Measurements from ENCODE around the gene RIC3.

DNA sequence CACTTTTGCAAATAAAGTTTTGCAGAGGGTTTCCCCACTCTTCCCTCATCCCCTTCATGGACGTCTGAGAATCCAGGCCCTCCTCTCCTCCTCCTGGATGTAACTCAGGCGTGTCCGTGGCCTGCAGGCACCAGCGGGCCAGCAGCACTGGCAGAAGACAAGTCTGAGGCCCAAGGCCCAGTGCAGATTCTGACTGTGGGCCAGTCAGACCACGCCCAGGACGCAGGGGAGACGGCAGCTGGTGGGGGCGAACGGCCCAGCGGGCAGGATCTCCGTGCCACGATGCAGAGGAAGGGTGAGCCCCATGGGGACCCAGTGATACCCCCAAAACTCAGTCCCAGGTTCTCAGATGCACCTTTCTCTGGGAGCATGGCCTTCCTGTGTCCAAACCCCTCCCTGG is 73.5 kb downstream of the RIC3 start:
- TF ChIP-seq, protein P1, sequence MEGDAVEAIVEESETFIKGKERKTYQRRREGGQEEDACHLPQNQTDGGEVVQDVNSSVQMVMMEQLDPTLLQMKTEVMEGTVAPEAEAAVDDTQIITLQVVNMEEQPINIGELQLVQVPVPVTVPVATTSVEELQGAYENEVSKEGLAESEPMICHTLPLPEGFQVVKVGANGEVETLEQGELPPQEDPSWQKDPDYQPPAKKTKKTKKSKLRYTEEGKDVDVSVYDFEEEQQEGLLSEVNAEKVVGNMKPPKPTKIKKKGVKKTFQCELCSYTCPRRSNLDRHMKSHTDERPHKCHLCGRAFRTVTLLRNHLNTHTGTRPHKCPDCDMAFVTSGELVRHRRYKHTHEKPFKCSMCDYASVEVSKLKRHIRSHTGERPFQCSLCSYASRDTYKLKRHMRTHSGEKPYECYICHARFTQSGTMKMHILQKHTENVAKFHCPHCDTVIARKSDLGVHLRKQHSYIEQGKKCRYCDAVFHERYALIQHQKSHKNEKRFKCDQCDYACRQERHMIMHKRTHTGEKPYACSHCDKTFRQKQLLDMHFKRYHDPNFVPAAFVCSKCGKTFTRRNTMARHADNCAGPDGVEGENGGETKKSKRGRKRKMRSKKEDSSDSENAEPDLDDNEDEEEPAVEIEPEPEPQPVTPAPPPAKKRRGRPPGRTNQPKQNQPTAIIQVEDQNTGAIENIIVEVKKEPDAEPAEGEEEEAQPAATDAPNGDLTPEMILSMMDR (IDR thresholded peaks at IDR 0.05) = no peak
- no peak for TF ChIP-seq POLR2A (IDR thresholded peaks at IDR 0.05)

All from uterus (tissue), 2 donors.